AG04450 (cell line): ENCODE measurements around the gene TTBK1. TPM values are rescaled to one million over a fixed set of nuclear protein-coding genes. Genes with fewer than 3 reads are reported as not detected.

ENCODE experiments used
- CTCF ChIA-PET: fragments of 300-600, 350-600 bp; formaldehyde crosslinking; extraction: SDS; loops from one replicate; lab custom pipeline; 2022; ENCODE audit warnings: antibody characterized with exemption, inconsistent platforms; lab: Charles Lee
- POLR2A ChIA-PET: fragments of 350-600 bp; formaldehyde crosslinking; extraction: SDS; loops from one replicate; lab custom pipeline; 2021; ENCODE audit warnings: antibody characterized with exemption, inconsistent platforms; lab: Yijun Ruan, JAX
- DNase-seq: peaks from one replicate; pipeline ENCODE4 v3.0.0-alpha.2; 2011; ENCODE audit warnings: low read depth, low spot score
- H3K27ac ChIP-seq: one replicate; pipeline ENCODE4 v1.5.1; 2012; ENCODE audit warnings: low read depth, low read length, control low read depth
- H3K27me3 ChIP-seq: one replicate; pipeline ENCODE4 v1.6.0; 2012; ENCODE audit warnings: low read length; ENCODE audit not compliant: control insufficient read depth, insufficient read depth
- H3K4me3 ChIP-seq: 2 replicates; pipeline ENCODE4 v1.5.1; 2011; ENCODE audit warnings: mild to moderate bottlenecking, low read depth, low read length, control low read depth
- H3K9me3 ChIP-seq: 2 replicates; pipeline ENCODE4 v1.5.1; 2012; ENCODE audit warnings: low read length; ENCODE audit not compliant: control insufficient read depth, insufficient read depth
- polyA plus RNA-seq: library from polyadenylated mRNA; depleted of rRNA; stranded (reverse); fragments of >200 nt; gene quantifications from 2 replicates; pipeline ENCODE4 v1.2.3, GENCODE V29; 2011
- TF ChIP-seq, protein P1 (sequence below): IDR thresholded peaks from 2 replicates; pipeline ENCODE4 v1.5.1; 2011; ENCODE audit warnings: low read depth, low read length, control low read depth, inconsistent platforms

Gene TTBK1
- polyA plus RNA-seq, 1 experiment = not detected

GRCh38 chr6:43207286-43207685 is 36.0 kb upstream of the TTBK1 start:
- DNase-seq = no peak
- H3K9me3 ChIP-seq = peaks cover 4% of the 10 kb centered on the region
- no peaks in the 10 kb centered on the region for H3K27me3 ChIP-seq
- ChIA-PET CTCF (no interaction called here), POLR2A (no interaction called here)
- H3K4me3 ChIP-seq = no peak overlapping the region
- TF ChIP-seq, protein P1, sequence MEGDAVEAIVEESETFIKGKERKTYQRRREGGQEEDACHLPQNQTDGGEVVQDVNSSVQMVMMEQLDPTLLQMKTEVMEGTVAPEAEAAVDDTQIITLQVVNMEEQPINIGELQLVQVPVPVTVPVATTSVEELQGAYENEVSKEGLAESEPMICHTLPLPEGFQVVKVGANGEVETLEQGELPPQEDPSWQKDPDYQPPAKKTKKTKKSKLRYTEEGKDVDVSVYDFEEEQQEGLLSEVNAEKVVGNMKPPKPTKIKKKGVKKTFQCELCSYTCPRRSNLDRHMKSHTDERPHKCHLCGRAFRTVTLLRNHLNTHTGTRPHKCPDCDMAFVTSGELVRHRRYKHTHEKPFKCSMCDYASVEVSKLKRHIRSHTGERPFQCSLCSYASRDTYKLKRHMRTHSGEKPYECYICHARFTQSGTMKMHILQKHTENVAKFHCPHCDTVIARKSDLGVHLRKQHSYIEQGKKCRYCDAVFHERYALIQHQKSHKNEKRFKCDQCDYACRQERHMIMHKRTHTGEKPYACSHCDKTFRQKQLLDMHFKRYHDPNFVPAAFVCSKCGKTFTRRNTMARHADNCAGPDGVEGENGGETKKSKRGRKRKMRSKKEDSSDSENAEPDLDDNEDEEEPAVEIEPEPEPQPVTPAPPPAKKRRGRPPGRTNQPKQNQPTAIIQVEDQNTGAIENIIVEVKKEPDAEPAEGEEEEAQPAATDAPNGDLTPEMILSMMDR = no peak
- H3K27ac ChIP-seq = no peak overlapping the region

DNA sequence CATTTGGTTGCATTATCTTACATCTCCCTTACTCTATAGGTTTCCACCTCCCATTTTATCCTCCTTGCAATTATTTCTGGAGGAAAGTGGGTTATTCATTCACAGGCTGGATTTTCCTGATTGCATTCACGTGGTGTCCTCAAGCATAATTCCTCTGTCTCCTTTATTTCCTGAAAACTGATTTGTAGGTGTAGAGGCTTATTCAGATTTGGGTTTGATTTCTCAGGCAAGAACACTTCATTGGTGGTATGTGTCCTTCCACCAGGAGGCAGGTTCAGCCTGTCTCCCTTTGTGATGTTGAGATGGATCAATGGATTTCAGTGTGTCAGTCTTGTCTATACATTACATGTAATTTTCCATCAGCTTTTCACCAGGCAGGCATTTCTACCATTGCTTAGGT is 31.3 kb upstream of the TTBK1 start:
- no peak overlapping the region for H3K4me3 ChIP-seq
- ChIA-PET POLR2A (no interaction called here), CTCF (no interaction called here)
- H3K27ac ChIP-seq = no peak overlapping the region
- no peaks in the 10 kb centered on the region for H3K27me3 ChIP-seq
- DNase-seq = no peak
- TF ChIP-seq, protein P1 = peak; percentile 19; the same call in 1 of the 2 replicates
- H3K9me3 ChIP-seq = no peaks in the 10 kb centered on the region; the same call in 1 of the 2 replicates

DNA sequence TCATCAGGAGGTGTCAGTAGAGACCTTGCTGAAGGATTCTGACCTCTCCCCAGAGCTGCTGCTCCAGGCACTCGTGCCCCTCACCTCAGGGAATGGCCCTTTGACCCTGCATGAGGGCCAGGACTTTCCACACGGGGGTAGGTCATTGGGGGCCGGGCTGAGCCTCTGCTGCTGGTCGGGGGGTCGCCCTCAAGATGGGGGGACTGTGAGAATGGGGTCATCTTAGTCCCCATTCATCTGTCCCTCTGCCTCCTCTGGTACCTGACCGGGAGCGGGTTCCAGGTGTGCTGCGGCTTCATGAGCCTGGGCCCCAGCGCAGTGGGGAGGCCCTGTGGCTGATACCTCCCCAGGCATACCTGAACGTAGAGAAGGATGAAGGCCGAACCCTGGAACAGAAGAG is 29.9 kb upstream of the TTBK1 start:
- H3K27me3 ChIP-seq = no peaks in the 10 kb centered on the region
- POLR2A ChIA-PET = no interaction called here
- H3K4me3 ChIP-seq = no peak overlapping the region
- no peak overlapping the region for H3K27ac ChIP-seq
- no peaks in the 10 kb centered on the region; the same call in 1 of the 2 replicates for H3K9me3 ChIP-seq
- CTCF ChIA-PET = interaction anchor here (1.1 kb wide), 1 partner anchor 16 kb away, joined by 4 read pairs; the partner anchor contains the start of gene DNPH1
- TF ChIP-seq, protein P1 = no peak
- DNase-seq = no peak

DNA sequence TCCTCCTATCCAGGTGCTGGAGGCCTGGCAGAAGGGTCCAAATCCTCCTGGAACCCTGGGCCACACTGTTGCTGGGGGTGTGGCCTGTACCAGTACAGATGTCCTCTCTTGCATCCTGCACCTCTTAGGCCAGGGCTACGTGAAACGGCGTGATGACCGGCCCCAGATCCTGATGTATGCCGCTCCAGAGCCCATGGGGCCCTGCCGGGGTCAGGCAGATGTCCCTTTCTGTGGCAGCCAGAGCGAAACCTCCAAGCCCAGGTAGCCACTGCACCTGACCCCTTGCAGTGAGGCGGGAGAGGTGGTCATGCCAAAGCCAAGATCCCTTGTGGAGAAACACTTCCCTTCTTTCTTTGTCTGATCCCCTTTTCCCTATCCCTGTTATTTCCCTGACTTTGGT is 28.2 kb upstream of the TTBK1 start:
- CTCF ChIA-PET = interaction anchor here (1.4 kb wide), 1 partner anchor 14 kb away, joined by 4 read pairs; the partner anchor contains the start of gene DNPH1
- POLR2A ChIA-PET = interaction anchor here (0.6 to 1.1 kb wide), 3 partner anchors 14 to 305 kb away, joined by 3 read pairs; partner anchors contain the start of gene DNPH1
- Histone ChIP-seq H3K27me3 (no peaks in the 10 kb centered on the region), H3K9me3 (no peaks in the 10 kb centered on the region; the same call in 1 of the 2 replicates), H3K27ac (no peak overlapping the region), H3K4me3 (no peak overlapping the region)
- no peak for DNase-seq
- TF ChIP-seq, protein P1 = no peak

DNA sequence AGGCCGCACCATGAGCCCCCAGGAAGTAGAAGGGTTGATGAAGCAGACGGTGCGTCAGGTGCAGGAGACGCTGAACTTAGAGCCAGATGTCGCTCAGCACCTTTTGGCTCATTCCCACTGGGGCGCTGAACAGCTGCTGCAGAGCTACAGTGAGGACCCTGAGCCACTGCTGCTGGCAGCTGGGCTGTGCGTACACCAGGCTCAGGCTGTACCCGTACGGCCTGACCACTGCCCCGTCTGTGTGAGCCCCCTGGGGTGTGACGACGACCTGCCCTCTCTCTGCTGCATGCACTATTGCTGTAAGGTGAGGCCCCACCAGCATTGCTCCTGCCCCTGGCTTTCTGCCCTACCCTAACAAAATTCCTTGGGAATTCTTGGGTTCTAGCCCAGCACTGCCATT is 27.1 kb upstream of the TTBK1 start:
- POLR2A ChIA-PET = no interaction called here
- Histone ChIP-seq H3K9me3 (no peaks in the 10 kb centered on the region; the same call in 1 of the 2 replicates), H3K27me3 (no peaks in the 10 kb centered on the region), H3K4me3 (no peak overlapping the region), H3K27ac (no peak overlapping the region)
- TF ChIP-seq, protein P1 = no peak
- CTCF ChIA-PET = interaction anchor here (0.7 kb wide), 1 partner anchor 13 kb away, joined by 3 read pairs; the partner anchor contains the start of gene DNPH1
- no peak for DNase-seq
